Ureter (tissue), 1 donor: ENCODE measurements around the gene ADAMTS4. TPM values are rescaled to one million over a fixed set of nuclear protein-coding genes. Genes with fewer than 3 reads are reported as not detected.

Experiments used
- DNase-seq: peaks from one replicate; pipeline ENCODE4 v3.0.0-alpha.2; 2020; ENCODE audit warnings: low spot score
- total RNA-seq: library from RNA; stranded (reverse); gene quantifications from one replicate; pipeline ENCODE4 v1.2.4, GENCODE V29; 2023
- donor health status: DM: yes; HTN: yes; CAD: no.

ADAMTS4 gene
- total RNA-seq, 1 donor from 2014 or later: 42.6 TPM

GRCh38 chr1:161196521-161197451 is 2.1 kb downstream of the ADAMTS4 start:
- no peak for DNase-seq

GRCh38 chr1:161196111-161196510 is 2.7 kb downstream of the ADAMTS4 start:
- no peak for DNase-seq

- no peak for DNase-seq
Measured at GRCh38 chr1:161195171-161195570, 3.7 kb downstream of the ADAMTS4 start.

GRCh38 chr1:161193561-161194235 is 5.2 kb downstream of the ADAMTS4 start:
- no peak for DNase-seq

- no peak for DNase-seq
Measured at GRCh38 chr1:161192476-161193465, 6.1 kb downstream of the ADAMTS4 start.

GRCh38 chr1:161191971-161192370 is 6.9 kb downstream of the ADAMTS4 start:
- no peak for DNase-seq

GRCh38 chr1:161190962-161191521 is 7.8 kb downstream of the ADAMTS4 start:
- DNase-seq: no peak

GRCh38 chr1:161189036-161189435 is 9.8 kb downstream of the ADAMTS4 start:
- DNase-seq: no peak

- DNase-seq: no peak
Measured at GRCh38 chr1:161188381-161188780, 10.5 kb downstream of the ADAMTS4 start.

GRCh38 chr1:161187311-161187710 is 11.5 kb downstream of the ADAMTS4 start:
- no peak for DNase-seq

- DNase-seq: no peak
Measured at GRCh38 chr1:161185732-161186311, 13.0 kb downstream of the ADAMTS4 start.

GRCh38 chr1:161185282-161185682 is 13.6 kb downstream of the ADAMTS4 start:
- no peak for DNase-seq

- no peak for DNase-seq
Measured at GRCh38 chr1:161182214-161182613, 16.6 kb downstream of the ADAMTS4 start.

GRCh38 chr1:161180639-161181038 is 18.2 kb downstream of the ADAMTS4 start:
- DNase-seq: no peak

- DNase-seq: no peak
Measured at GRCh38 chr1:161179698-161180097, 19.2 kb downstream of the ADAMTS4 start.

GRCh38 chr1:161177936-161178244 is 21.0 kb downstream of the ADAMTS4 start:
- DNase-seq: no peak

GRCh38 chr1:161177112-161177935 is 21.5 kb downstream of the ADAMTS4 start, which contains the start of gene B4GALT3:
B4GALT3 (minus strand) TSS chr1:161177507; CDS start chr1:161176060, 1,447 bp downstream.
- DNase-seq: peak; percentile 94

- no peak for DNase-seq
Measured at GRCh38 chr1:161176468-161177111, 22.3 kb downstream of the ADAMTS4 start.

- no peak for DNase-seq
Measured at GRCh38 chr1:161175771-161176453, 22.9 kb downstream of the ADAMTS4 start.
